NCI-H1417 (cell line): ENCODE results near the gene CENPB.

Experiments used
- DNase-seq, 3 experiments: peaks; one replicate each; lab custom pipeline; 2025; lab: John Stamatoyannopoulos, UW

The CENPB gene

GRCh38 chr20:3767110-3767426 lies 19.5 kb downstream of the CENPB start:
- DNase-seq: peak in 1 of 3 experiments; percentile 57

GRCh38 chr20:3766422-3767109 lies 20.0 kb downstream of the CENPB start:
- peak in 1 of 3 experiments; percentile 36 for DNase-seq

GRCh38 chr20:3765171-3765882 lies 21.2 kb downstream of the CENPB start:
- DNase-seq: no peak

GRCh38 chr20:3764659-3765058 lies 21.9 kb downstream of the CENPB start:
- no peak for DNase-seq

GRCh38 chr20:3763671-3764601 lies 22.6 kb downstream of the CENPB start:
- DNase-seq: no peak

GRCh38 chr20:3760655-3761348 lies 25.7 kb downstream of the CENPB start:
- peak in 1 of 3 experiments; percentile 18 for DNase-seq

GRCh38 chr20:3759884-3760283 lies 26.7 kb downstream of the CENPB start:
- DNase-seq: no peak

- no peak for DNase-seq
These were observed 27.2 kb downstream of the CENPB start for GRCh38 chr20:3759316-3759823.

GRCh38 chr20:3758566-3758965 lies 28.0 kb downstream of the CENPB start:
- DNase-seq: no peak

GRCh38 chr20:3757268-3757667 lies 29.3 kb downstream of the CENPB start:
- no peak for DNase-seq

GRCh38 chr20:3755814-3756480 lies 30.6 kb downstream of the CENPB start:
- no peak for DNase-seq

GRCh38 chr20:3755269-3755668 lies 31.3 kb downstream of the CENPB start:
- DNase-seq: no peak

GRCh38 chr20:3754276-3754630 lies 32.3 kb downstream of the CENPB start:
- no peak for DNase-seq

GRCh38 chr20:3753501-3754275 lies 32.9 kb downstream of the CENPB start:
- no peak for DNase-seq

GRCh38 chr20:3753098-3753497 lies 33.4 kb downstream of the CENPB start:
- peak; percentile 11 to 63 (median 55) for DNase-seq

- DNase-seq: no peak
These were observed 34.2 kb downstream of the CENPB start for GRCh38 chr20:3752386-3752759.

- DNase-seq: peak; percentile 76 to 82 (median 77)
These were observed 34.7 kb downstream of the CENPB start for GRCh38 chr20:3751675-3752385.

GRCh38 chr20:3751305-3751674 lies 35.2 kb downstream of the CENPB start:
- peak in 2 of 3 experiments; percentile 49 to 58 for DNase-seq

- DNase-seq: peak in 1 of 3 experiments; percentile 77
These were observed 36.6 kb downstream of the CENPB start for GRCh38 chr20:3749689-3750531.
